HFFc6 (cell line): ENCODE data around the gene APCDD1. TPM values are rescaled to one million over a fixed set of nuclear protein-coding genes. Genes with fewer than 3 reads are reported as not detected.

Source experiments
- DNase-seq: peaks from one replicate; pipeline ENCODE4 v3.0.0-alpha.2; 2018
- H3K27ac Mint-ChIP-seq: 2 replicates; pipeline ENCODE4 v1.8.0; 2020; ENCODE audit warnings: mild to moderate bottlenecking, mixed read lengths
- H3K27me3 Mint-ChIP-seq: 2 replicates; pipeline ENCODE4 v1.8.0; 2021; ENCODE audit warnings: mild to moderate bottlenecking, moderate library complexity, mixed read lengths; ENCODE audit not compliant: insufficient read depth
- H3K36me3 Mint-ChIP-seq: 2 replicates; pipeline ENCODE4 v1.8.0; 2021; ENCODE audit warnings: low read depth, mixed read lengths
- H3K4me1 Mint-ChIP-seq: 2 replicates; pipeline ENCODE4 v1.8.0; 2020; ENCODE audit warnings: low read depth, mixed read lengths
- H3K4me3 Mint-ChIP-seq: 2 replicates; pipeline ENCODE4 v1.8.0; 2020; ENCODE audit warnings: mild to moderate bottlenecking, moderate library complexity, mixed read lengths
- H3K9me3 Mint-ChIP-seq: 2 replicates; pipeline ENCODE4 v1.8.0; 2020; ENCODE audit warnings: mild to moderate bottlenecking, mixed read lengths
- total RNA-seq, 6 experiments: library from RNA; stranded (reverse); fragmentation: NEBNext Ultra II Directional; extraction: Animal tissue kit (Norgen Biotek cat#: 25700); gene quantifications; 2 replicates in 1 of 6; 3 replicates in 5 of 6; pipeline ENCODE4 v1.2.3, GENCODE V29; 2021
- TF ChIP-seq, protein P1 (sequence below): fragments of 200-600 bp; sonication (generic); IDR thresholded peaks from 2 replicates; pipeline ENCODE4 v1.5.0; 2021; ENCODE audit warnings: antibody characterized with exemption, mild to moderate bottlenecking

The APCDD1 gene
- total RNA-seq, 6 experiments from 2014 or later: 0.12 TPM; not detected in 5

DNA sequence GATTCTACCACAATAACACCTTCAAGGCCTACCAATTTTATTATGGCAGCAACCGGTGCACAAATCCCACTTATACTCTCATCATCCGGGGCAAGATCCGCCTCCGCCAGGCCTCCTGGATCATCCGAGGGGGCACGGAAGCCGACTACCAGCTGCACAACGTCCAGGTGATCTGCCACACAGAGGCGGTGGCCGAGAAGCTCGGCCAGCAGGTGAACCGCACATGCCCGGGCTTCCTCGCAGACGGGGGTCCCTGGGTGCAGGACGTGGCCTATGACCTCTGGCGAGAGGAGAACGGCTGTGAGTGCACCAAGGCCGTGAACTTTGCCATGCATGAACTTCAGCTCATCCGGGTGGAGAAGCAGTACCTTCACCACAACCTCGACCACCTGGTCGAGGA, 17.1 kb downstream of the APCDD1 start:
- Mint-ChIP-seq H3K4me1 (peaks cover 8% of the 10 kb centered on the region), H3K4me3 (no peak overlapping the region), H3K27me3 (peaks cover 44% of the 10 kb centered on the region), H3K36me3 (no peaks in the 10 kb centered on the region), H3K27ac (no peak overlapping the region), H3K9me3 (no peaks in the 10 kb centered on the region)
- no peak for DNase-seq
- TF ChIP-seq, protein P1, sequence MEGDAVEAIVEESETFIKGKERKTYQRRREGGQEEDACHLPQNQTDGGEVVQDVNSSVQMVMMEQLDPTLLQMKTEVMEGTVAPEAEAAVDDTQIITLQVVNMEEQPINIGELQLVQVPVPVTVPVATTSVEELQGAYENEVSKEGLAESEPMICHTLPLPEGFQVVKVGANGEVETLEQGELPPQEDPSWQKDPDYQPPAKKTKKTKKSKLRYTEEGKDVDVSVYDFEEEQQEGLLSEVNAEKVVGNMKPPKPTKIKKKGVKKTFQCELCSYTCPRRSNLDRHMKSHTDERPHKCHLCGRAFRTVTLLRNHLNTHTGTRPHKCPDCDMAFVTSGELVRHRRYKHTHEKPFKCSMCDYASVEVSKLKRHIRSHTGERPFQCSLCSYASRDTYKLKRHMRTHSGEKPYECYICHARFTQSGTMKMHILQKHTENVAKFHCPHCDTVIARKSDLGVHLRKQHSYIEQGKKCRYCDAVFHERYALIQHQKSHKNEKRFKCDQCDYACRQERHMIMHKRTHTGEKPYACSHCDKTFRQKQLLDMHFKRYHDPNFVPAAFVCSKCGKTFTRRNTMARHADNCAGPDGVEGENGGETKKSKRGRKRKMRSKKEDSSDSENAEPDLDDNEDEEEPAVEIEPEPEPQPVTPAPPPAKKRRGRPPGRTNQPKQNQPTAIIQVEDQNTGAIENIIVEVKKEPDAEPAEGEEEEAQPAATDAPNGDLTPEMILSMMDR: no peak

DNA sequence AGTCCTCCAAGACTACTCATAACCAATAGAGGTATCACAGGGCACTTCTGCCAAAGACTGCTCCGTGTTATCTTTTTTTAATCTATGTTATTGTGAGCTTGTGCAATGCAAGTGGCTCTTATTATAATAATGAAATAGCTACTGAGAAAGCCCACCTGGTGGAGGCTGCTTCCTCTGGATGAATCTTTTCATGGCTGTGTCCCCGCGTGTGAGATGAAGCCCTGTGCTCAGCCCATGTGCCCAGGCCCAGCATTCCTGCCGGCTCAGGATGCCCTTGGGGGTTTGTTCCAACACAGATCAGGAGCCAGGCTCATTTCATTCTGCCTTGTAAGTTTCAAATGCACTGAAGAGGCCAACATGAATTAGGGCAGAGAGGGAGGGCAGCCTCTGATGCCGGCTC, 18.7 kb downstream of the APCDD1 start:
- H3K4me1 Mint-ChIP-seq: peaks cover 13% of the 10 kb centered on the region
- H3K27ac Mint-ChIP-seq: no peak overlapping the region
- TF ChIP-seq, protein P1: no peak
- H3K36me3 Mint-ChIP-seq: no peaks in the 10 kb centered on the region
- H3K4me3 Mint-ChIP-seq: no peak overlapping the region
- H3K9me3 Mint-ChIP-seq: no peaks in the 10 kb centered on the region
- H3K27me3 Mint-ChIP-seq: peaks cover 37% of the 10 kb centered on the region
- DNase-seq: no peak

DNA sequence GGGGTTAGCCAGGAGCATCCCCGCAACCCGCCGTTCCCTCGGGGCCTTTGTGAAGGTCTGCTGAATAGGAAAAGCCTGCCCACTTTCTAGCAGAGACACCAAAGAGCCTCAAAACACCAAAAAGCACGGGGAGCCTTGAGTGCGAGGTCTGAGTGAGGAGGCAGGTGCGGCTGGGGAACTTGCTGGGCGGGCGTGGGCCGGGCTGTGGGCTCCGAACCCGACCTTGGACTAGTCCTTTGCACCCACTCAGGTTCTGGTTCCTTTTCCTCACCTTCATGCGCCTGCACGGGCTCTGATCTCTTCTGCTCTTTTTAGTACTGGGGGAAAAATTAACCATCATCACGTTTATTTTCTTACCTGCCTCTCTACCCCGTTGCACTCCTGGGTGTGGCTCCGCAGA, 19.9 kb downstream of the APCDD1 start:
- peaks cover 41% of the 10 kb centered on the region for H3K27me3 Mint-ChIP-seq
- H3K4me3 Mint-ChIP-seq: no peak overlapping the region
- no peak overlapping the region for H3K27ac Mint-ChIP-seq
- no peaks in the 10 kb centered on the region for H3K36me3 Mint-ChIP-seq
- no peak for DNase-seq
- peaks cover 13% of the 10 kb centered on the region for H3K4me1 Mint-ChIP-seq
- TF ChIP-seq, protein P1: no peak
- no peaks in the 10 kb centered on the region for H3K9me3 Mint-ChIP-seq

DNA sequence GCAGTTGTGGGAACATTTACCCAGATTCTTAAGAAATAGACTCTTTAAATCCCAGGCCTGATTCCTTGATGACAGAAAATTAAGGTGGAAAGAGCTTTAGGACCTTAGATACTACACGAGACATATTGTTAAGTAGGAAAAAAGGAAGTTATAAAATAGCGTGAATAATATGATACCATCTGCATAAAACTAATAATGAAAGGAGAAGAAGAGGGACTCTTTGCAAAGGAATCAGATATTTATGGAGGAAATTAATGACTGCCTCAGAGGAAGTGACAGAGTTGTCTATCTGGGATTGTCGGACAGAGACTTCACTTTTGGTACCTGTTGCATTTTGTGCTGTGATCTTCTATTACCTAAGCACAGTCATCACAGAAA, 20.8 kb downstream of the APCDD1 start:
- Mint-ChIP-seq H3K4me1 (peaks cover 13% of the 10 kb centered on the region), H3K36me3 (no peaks in the 10 kb centered on the region), H3K4me3 (no peak overlapping the region), H3K9me3 (no peaks in the 10 kb centered on the region), H3K27ac (no peak overlapping the region), H3K27me3 (peaks cover 43% of the 10 kb centered on the region)
- no peak for DNase-seq
- TF ChIP-seq, protein P1: no peak

DNA sequence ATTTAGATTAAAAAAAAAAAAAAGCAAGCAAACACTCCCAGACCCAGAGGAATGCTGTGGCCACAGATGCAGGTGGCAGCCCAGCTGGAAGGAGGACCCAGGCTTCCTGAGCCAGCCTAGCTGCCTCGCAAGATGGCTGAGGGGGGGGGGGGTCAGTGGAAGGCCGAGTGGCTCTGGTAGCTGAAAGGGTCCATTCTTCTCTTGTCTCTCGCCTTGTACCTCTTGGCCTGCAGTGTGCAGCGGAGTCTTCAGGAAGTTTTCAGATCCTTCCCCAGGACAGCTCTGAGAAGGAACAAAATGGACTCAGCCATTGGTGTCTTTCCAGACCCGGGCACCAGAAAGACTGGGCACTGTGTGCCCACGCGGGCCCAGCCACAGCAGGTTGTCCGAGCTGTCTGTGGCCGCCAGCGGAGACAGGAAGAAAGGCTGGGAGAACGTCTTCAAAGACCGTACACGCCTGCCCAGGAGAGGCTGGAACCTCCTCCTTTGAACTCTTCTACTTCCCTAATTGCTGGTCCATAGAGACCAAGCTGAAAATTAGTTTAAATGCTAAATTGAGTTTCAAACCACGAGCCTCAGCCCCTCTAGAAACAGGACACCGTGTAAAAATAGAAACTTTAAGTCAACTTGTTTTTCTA, 21.3 kb downstream of the APCDD1 start:
- no peak overlapping the region for H3K27ac Mint-ChIP-seq
- peaks cover 13% of the 10 kb centered on the region for H3K4me1 Mint-ChIP-seq
- peaks cover 43% of the 10 kb centered on the region for H3K27me3 Mint-ChIP-seq
- TF ChIP-seq, protein P1: no peak
- no peak for DNase-seq
- H3K9me3 Mint-ChIP-seq: no peaks in the 10 kb centered on the region
- H3K36me3 Mint-ChIP-seq: no peaks in the 10 kb centered on the region
- H3K4me3 Mint-ChIP-seq: no peak overlapping the region
